ENCODE results near the gene TAP1.
A peak's percentile ranks its signal among the peaks of the same experiment; 100 is the strongest.
"Not testable (repeated sequence)": the region's sequence is repeated elsewhere in the genome, so short reads cannot be mapped to it uniquely, and the experiment has no call there.

The TAP1 gene

DNA sequence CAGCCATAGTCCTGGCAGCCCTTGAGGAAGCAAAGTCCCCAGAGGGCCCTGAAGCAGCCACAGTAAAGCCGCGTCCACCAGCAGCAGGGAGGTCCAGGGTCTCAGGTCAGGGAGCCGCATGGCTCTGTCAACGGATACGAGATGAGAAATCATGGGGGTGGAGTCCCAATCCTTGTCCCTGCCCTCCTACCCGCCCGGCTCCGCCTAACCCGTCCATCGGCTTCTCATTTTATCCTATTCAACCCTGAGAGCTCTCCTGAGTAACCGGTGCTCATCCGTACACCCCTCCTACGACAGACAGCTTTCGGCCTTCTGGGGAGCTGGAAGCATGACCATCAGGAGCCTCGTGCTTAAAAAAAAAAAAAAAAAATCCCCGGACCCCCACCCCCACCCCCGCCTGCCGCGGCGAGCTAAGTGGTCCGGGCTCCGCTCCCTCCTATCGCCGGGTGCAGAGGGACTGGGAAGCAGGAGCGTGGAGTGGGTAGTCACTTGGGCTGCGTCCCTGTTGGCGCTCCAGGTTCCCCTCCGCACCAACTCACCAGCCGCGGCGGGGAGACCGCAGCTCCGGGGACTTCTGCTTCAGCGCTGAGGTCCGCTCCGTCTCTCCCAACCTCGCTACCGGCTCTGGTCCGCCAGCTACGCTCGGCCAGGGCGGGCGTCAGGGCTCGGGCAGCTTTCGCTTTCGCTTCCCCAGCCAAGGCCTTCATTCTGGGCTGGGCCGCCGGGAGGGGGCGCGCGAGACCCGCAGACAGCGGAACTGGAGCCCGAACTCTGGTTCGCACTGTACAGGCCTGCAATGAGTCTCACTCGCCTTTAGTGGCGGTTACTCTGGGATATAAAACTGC is 15.2 kb downstream of the TAP1 start, which contains the start of gene TAP2:
Gene TAP2, minus strand, starts transcription at position 626 of the 845 bp plus-strand sequence. Its CDS starts 506 bp downstream, at position 120.
- peak; percentile 99 for DNase-seq

DNA sequence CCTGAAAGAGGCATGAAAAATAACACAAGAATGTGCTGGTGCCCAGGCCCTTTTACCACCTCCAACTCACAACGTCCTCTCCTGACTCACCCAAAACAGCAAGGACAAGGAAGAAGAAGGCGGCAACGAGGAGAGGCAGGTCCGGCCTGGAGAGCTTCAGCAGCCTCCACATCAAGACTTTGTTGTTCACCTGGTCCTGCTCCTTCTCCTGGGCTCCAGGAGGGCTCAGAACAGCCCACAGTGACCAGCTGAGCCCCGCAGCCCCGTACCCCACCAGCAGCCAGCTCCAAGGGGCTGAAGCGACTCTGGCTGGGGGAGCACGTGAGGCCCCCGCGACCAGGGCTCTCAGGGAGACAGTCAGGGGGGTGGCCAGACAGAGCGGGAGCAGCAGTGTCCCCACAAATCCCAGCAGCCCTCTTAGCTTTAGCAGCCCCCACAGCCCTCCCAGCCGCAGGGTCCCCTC is 15.8 kb downstream of the TAP1 start:
- no peak for DNase-seq

DNA sequence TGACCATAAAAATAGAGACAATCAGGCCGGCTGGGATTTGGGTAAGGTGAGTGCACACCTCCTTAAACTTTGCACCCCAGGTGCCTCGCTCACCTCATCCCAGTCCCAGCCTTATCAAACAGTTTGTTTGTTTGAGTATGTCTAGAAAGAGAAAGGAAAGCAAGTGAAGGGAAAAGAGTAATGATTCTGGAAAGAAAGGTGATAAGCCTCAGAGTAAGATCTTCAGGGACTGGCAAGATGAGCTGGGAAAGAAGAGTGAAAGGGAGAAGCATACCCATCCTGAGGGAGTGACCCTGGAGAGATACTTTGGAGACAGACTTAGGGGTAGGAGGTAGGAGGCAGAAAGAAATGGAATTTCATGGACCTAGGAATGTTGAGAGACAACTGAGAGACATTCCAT is 16.6 kb downstream of the TAP1 start:
- no peak for DNase-seq

DNA sequence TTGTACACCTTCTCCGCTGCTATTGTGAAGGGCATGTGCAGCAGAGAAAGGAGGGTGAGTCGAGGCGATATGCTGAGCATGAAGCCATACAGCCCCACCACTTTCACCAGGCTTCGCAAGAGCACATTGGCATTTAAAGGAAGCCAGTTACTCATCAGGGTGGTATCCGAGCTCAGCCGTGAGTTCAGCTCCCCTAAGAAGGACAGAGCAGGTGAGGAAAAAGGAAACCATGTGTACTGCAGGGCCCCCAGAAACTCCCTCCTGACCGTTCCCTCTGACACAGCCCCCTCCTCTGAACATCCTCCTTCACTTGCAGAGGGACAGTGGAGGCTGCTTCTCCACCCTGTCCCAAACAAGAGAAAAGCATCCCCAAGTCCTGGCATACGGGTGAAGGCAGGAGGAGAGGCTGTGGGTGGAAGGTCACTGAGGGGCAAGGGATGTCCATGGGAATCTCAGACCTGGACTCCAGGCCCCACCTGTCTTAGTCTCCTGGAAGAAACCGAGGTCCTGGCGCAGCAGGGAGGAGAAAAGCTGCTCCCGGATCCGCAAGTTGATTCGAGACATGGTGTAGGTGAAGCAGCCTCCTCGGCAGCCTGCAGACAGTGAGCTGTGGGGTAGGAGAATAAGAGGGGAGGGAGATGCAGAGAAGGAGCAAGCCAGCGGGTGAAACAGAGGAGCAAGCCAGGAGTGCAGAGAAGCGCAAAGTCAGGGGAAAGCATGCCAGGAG is 18.2 kb downstream of the TAP1 start:
- no peak for DNase-seq

DNA sequence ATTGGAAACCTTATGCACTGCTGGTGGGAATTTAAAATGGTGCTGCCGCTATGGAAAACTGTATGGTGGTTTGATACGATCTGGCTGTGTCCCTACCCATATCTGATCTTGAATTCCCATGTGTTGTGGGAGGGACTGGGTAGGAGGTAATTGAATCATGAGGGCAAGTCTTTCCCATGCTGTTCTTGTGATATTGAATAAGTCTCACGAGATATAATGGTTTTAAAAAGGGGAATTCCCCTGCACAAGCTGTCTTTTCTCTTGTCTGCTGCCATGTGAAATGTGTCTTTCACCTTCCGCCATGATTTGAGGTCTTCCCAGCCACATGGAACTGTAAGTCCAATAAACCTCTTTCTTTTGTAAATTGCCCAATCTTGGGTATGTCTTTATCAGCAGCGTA is 19.8 kb downstream of the TAP1 start:
- DNase-seq = no peak

DNA sequence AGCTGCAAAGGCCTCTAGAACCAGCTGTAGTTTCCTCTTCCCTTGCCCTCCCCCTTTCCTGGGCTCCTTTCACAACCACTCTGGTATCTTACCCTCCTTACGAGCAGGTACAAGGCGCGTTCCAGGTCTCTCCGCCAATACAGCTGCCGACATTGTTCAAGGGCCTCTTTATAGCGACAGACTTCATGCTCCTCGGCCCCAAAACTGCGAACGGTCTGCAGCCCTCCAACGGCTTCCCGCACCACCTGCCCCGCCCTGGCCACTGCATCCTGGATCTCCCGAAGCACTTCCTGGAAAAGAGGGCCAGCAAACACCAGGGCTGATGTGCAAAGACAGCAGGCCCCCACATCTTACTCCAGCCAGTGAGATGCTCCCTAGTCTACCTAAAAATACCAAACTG is 21.0 kb downstream of the TAP1 start:
- DNase-seq = no peak

DNA sequence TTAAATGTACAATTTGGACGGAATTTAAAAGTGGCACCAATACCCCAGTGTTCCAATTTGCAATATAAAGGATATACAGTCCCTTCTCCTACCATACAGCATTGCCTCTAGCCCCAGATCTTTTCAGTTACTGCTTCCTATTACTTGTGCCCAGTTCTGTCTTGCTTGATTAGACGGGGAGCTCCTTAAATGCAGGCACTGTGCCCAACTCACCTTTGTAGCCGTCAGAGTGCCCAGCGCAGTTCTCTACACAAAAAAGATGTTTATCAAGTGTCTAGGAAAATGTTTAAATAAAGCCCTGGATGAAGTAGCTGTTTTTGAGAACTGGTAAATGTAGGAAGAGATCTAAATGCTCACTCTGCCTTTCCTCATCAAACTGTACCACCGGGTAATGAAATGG is 22.6 kb downstream of the TAP1 start:
- DNase-seq = no peak

DNA sequence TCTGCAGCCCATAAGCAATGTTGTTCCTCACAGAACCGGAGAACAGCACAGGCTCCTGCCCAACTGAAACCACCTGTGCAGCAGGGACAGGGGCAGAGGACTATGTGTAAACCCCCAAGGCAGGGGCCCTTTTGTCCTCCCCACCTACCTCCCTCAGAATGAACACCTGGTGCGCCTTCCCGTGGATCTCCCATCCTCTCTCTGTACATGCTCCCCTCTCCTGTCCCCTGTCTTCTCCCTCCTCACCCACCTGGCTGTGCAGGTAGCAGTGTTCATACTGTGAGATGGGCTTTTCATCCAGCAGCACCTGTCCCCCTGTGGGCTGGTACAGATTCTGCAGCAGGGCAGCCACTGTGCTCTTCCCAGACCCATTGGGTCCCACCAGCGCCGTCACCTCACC is 23.5 kb downstream of the TAP1 start:
- DNase-seq = no peak

DNA sequence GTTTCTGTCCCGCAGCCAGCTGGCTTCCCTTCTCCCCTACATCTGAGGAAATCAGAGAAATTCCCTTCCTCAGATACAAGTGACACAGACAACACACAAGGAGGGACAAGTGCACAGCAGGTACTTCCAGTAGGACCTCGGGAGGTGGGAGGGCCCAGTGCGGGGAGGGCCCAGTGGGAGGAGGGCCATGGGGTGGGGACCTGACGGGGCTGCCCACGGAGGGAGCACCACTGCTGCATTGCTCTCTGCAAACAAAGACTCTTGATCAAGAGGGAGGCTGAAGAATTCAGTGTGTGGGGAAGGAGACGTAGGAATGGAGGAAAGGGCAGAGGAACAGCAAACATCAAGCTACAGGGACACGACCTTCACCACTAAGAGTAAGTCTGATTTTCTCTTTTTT is 24.0 kb downstream of the TAP1 start:
- DNase-seq = no peak

DNA sequence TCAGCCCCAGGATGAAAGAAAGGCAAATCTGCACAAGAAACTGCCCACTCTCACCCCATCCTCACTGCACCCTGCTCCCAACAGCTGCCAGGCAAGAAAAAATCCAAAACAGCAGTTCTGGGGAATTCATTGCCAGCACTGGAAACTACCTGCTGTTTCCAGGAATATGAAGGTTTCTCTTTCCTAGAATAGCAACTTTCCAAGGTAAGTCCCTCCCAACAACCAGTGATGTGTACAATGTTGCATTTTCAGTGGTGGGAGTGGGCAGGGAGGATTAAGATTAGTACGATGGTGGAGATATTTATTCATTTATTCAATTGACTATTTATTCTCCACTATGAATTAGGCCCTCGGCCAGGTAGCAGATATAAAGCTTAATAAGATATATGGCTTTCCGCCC is 26.5 kb downstream of the TAP1 start:
- no peak for DNase-seq

DNA sequence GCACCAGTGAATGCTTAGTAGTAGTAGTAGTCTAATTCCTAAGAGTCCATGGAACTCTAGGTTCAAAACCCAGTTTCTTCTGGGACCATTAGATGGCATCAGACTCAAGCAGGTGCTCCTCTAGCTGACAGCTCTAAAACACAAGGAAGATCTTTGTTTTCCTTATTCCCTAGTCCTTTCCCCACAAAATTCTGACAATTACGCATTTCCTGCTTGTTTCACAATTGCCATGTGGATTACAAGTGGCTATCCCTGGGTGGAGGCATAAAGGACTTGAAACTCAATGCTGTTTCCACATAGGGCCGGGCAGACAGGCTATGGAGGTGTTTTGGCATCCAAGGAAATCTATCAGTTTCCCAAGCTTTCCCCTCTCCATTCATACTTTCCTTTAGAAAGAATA is 27.5 kb downstream of the TAP1 start:
- no peak for DNase-seq

DNA sequence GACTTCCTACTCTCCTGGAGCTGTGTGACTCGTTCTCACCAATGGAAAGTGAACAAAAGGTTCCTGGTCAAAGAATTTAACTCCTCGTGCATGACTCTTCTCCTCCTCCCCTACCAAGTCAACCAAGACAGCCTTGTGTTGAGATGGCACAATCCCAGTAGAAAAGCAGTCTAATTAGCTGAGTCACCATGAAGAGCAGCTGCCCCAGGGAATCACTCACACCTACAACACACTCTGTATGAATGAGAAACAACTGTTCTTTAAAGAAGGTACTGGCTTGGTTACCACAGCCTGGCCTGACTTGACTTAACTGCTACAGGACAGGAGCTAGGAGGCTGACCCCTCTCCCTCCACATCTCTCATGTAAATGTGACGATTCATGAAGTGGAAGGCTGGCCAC is 33.8 kb downstream of the TAP1 start:
- no peak for DNase-seq

DNA sequence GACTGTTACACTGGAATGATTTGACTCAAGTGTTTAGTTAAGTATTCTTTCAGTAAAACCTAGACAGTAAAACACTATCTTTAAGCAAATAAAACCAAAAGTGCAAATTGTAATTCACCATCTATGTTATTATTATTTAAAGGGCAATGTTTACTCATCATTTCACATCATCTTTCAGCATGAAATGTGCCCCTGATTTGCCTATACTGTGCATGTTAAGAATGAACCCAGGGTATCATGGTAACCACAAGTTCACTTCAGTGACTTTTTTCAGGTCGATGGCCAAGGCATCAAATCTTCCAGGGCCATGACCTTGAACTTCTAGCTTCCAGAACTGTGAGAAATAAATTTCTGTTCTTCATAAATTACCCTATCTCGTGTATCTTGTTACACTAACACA is 34.6 kb downstream of the TAP1 start:
- DNase-seq = no peak

DNA sequence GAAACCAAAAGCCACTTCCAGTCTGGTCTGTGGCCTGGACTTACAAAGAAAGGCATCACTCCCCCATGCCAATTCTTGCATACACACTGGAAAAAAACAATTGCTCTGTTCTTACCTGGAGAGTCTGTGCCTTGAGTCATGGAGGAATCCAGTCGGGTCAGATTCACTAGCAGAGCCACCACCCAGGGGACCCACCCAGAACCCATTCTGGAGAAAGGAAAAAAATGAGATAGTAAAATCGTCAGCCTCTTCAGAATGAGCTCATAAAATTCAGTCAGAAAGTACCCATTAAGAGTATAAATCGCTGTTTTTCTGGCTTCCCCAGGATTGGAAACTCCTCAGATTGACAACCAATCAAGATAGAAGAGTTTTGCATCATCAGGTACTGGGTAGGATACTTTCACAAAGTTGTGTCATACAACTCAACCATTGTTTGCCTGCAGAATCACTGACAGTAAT is 36.7 kb downstream of the TAP1 start, which contains the start of gene HLA-DOB:
Gene HLA-DOB, minus strand, starts transcription at position 257 of the 459 bp plus-strand sequence. Its CDS starts 51 bp downstream, at position 206.
- DNase-seq = no peak

DNA sequence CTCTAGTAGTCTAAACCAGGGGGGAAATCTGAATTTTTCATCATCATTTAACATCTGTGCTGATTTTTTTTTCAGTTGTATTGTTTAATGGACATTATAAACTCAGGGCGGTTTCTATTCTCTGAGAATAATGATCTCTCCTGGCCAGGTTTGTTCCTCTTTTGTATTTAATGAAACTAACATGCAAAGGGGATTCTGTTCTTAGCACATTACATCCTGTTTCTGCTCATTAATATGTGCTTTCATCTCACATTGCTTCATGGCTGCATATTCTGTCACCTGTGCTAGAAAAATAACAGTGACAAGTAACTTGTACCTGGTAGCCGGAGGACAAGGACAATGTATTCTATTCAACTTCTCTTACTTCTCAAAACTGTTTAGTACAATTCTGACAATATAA is 37.5 kb downstream of the TAP1 start:
- no peak for DNase-seq

DNA sequence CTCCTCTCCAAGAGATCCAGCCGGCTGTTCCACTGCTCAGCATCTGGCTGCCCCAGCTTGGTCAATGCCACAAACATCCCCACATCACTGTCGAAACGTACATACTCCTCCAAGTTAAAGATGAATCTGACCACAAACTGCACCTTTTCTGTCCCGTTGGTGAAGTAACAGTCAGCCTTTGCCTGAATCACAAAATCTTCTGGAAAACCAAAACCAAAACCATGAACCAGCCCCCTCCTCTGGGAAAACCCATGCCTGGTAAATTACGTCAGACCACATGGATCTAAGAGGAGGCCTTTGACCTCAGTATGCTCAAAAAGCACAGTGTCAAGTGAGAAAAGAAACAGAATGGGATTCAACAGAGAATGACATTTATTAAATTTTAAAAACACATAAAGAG is 38.4 kb downstream of the TAP1 start:
- no peak for DNase-seq

DNA sequence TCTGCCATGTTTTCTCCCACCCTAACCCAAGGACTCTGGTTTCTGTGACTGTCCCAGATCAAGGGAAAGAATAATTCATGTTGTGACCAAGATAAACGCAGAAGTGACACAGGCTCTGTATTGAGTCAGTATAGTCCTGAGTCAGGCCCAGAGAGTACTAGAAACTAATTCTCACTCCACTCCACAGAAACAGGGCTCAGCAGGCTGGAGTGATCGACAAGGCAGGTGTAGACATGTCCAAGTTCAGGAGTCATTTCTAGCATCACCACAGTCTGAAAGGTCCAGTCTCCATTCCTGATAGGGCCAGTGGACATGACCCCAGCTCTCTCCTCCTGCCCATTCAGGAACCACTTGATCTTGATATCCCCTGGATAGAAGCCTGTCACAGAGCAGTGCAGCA is 39.4 kb downstream of the TAP1 start:
- DNase-seq = no peak

DNA sequence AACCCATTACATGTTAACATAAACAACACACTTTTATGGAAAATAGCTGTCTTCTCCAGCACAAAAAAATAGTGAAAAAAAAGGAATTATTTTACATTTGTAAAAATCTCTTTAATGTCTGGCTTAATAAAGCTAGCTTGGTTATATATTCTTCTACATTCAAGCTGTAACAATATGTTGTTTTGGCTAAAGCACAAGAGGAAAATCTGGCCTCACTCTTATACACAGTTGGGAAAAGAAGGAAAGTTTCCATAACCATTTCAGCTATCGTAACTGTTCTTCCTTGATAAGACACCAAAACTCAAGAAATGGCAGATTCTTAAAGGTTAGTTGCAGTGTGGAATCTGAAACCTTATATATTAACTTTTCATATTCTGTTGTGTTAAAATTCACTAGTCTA is 44.3 kb downstream of the TAP1 start:
- no peak for DNase-seq

DNA sequence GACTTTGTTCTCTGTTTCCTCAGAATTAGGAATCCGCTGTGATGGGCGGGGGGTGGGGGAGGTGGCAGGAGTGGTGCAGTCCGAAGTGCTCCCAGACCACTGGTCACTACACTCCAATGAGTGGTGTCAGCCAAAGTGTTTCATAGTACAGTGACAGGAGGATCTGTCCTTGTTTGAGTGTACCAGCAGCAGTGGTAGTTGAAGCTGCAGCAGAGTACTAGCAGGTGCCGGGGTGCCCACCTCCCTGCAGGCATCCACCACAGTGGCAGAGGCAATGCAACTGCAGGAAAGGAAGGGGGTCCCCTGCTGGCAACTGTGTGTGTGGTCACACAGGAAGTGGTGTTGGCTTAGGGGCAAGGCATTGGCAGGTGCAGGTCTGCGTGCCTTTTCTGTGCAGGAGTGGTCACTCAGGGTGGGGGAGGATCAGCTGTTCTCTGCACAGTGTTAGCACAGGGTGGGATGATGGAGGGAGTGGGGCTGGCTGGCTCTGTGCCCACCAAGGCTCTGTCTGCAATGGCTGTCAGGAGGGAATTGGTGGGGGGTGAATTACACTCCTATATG is 46.4 kb downstream of the TAP1 start:
- no peak for DNase-seq

DNA sequence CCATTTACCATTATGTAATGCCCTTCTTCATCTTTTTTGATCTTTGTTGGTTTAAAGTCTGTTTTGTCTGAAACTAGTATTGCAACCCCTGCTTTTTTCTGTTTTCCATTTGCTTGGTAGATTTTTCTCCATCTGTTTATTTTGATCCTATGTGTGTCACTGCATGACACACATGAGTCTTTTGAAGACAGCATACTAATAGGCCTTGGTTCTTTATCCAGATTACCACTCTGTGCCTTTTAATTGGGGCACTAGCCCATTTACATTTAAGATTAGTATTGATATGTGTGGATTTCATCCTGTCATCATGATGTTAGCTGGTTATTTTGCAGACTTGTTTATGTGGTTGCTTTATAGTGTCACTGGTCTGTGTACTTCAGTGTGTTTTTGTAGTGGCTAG is 48.1 kb downstream of the TAP1 start:
- not testable (repeated sequence) for DNase-seq

DNA sequence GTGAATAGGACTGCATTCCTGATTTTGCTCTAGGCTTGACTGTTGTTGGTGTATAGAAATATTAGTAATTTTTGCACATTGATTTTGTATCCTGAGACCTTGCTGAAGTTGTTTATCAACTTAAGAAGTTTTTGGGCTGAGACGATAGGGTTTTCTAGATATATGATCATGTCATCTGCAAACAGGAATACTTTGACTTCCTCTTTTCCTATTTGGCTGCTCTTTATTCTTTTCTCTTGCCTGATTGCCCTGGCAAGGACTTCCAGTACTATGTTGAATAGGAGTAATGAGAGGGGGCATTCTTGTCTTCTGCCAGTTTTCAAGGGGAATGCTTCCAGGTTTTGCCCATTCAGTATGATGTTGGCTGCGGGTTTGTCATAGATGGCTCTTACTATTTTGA is 50.1 kb downstream of the TAP1 start:
- no peak for DNase-seq

DNA sequence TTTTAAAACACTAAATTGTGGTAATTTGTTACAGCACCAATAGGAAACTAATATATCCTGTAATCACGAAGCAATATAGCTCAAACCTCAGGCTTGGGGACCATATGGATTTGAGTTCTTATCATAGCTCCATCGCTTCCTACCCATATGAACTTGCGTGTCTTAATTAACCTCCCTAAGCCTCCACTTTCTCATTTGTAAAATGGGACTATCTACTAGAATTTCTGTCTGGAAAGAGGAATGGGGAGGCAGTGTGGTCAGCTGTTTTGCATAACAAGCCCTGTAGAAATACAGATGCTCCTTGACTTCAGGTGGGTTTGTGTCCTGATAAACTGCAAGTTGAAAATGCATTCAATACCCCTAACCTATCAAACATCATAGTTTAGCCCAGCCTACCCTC is 53.8 kb downstream of the TAP1 start:
- DNase-seq = no peak

DNA sequence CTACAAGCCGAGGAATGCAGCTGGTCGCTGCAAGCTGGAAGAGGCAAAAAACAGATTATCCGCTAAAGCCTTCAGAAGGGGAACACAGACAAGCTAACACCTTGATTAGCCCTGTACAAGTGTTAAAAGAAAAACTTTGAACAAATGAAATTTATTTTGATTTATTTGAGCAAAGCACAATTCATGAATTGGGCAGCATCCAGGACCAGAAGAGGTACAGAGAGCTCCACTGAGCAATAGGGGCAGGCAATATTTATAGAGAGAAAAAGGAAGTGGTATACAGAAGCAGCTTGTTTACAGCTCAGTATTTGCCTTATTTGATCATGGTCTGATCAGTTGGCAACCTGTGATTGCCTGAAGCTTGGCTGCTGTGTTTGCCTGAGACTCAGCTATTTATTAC is 54.3 kb downstream of the TAP1 start:
- no peak for DNase-seq

Data from CD4-positive, alpha-beta T cell treated with Interleukin-17A for 4 hours (primary cell).